ENCODE measurements around the gene HMX1.

HMX1 gene

DNA sequence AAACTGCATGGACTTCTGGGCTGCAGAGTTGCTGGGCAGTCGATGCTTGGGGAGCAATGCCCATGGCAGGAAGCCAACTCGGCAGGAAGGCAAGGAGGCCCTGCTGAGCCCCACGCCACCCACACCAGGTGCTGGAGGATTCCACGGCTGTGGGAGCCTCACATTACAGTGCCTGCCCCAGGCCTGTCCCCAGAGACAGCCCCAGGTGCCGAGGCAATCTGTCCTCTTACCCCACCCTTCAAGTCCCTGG is 53.9 kb downstream of the HMX1 start:
- Mint-ChIP-seq H3K27me3 (ENCODE audit: low read depth, poor library complexity) (peaks cover 36% of the 10 kb centered on the region), H3K27ac (no peak overlapping the region), H3K9me3 (no peaks in the 10 kb centered on the region), H3K36me3 (ENCODE audit: low read depth) (no peaks in the 10 kb centered on the region), H3K4me1 (peaks cover 9% of the 10 kb centered on the region), H3K4me3 (no peak overlapping the region)
- no peak for DNase-seq
- TF ChIP-seq, protein P1, sequence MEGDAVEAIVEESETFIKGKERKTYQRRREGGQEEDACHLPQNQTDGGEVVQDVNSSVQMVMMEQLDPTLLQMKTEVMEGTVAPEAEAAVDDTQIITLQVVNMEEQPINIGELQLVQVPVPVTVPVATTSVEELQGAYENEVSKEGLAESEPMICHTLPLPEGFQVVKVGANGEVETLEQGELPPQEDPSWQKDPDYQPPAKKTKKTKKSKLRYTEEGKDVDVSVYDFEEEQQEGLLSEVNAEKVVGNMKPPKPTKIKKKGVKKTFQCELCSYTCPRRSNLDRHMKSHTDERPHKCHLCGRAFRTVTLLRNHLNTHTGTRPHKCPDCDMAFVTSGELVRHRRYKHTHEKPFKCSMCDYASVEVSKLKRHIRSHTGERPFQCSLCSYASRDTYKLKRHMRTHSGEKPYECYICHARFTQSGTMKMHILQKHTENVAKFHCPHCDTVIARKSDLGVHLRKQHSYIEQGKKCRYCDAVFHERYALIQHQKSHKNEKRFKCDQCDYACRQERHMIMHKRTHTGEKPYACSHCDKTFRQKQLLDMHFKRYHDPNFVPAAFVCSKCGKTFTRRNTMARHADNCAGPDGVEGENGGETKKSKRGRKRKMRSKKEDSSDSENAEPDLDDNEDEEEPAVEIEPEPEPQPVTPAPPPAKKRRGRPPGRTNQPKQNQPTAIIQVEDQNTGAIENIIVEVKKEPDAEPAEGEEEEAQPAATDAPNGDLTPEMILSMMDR (IDR thresholded peaks at IDR 0.05) = no peak

DNA sequence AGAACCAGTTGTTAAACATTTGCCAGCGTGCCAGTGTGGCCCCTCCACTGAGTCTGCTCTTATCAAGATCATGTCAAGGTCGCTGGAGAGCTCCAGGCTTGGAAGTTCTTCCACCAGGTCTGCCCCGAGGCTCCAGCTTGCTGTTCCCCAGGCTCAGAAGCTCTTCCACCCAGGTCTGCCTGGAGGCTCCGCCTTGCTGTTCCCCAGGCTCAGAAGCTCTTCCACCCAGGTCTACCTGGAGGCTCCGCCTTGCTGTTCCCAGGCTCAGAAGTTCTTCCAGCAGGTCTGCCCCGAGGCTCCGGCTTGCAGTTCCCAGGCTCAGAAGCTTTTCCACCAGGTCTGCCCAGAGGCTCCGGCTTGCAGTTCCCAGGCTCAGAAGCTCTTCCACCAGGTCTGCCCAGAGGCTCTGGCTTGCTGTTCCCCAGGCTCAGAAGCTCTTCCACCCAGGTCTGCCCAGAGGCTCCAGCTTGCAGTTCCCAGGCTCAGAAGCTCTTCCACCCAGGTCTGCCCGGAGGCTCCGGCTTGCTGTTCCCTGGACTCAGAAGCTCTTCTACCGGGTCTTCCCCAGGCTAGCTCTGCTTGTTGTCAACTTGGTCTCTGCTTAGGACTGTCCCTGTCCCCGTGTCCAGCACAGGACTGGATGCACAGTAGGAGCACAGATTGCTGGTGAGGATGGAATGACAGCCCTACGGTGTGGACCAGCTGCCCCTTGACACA is 54.4 kb downstream of the HMX1 start:
- TF ChIP-seq, protein P1 (IDR thresholded peaks at IDR 0.05) = no peak
- Mint-ChIP-seq H3K27me3 (ENCODE audit: low read depth, poor library complexity) (peaks cover 31% of the 10 kb centered on the region), H3K4me3 (no peak overlapping the region), H3K27ac (no peak overlapping the region), H3K4me1 (peaks cover 9% of the 10 kb centered on the region), H3K36me3 (ENCODE audit: low read depth) (no peaks in the 10 kb centered on the region), H3K9me3 (no peaks in the 10 kb centered on the region)
- no peak for DNase-seq
